GM21447 (cell line): ENCODE results near the gene RNASE12.

Experiments used
- ATAC-seq: cut with Tn5 transposase; IDR thresholded peaks from one replicate; pipeline ENCODE4 v1.9.1; 2021; ENCODE audit not compliant: unreplicated experiment

The RNASE12 gene

GRCh38 chr14:20546877-20547276 is 44.3 kb downstream of the RNASE12 start:
- ATAC-seq, result no peak
